B cell (primary cell): ENCODE data around the gene CGRRF1. TPM values are rescaled to one million over a fixed set of nuclear protein-coding genes. Genes with fewer than 3 reads are reported as not detected.

Source experiments
- ATAC-seq: fragments of 200-7000 bp; cut with Tn5 transposase; one replicate; pipeline ENCODE4 v1.10.0; 2021; ENCODE audit warnings: low read depth, mild to moderate bottlenecking, moderate number of reproducible peaks, moderate library complexity
- CTCF ChIA-PET: fragments of 350-600 bp; sonication (Branson Sonifier 250); formaldehyde crosslinking; loops from one replicate; lab custom pipeline; 2021; ENCODE audit warnings: antibody characterized with exemption, inconsistent platforms; lab: Charles Lee
- POLR2A ChIA-PET: fragments of 350-600 bp; sonication (Branson Sonifier 250); formaldehyde crosslinking; loops from one replicate; lab custom pipeline; 2021; ENCODE audit warnings: antibody characterized with exemption; lab: Charles Lee
- DNase-seq: peaks from one replicate; pipeline ENCODE4 v3.0.0; 2013
- H2AFZ ChIP-seq: 2 replicates; pipeline ENCODE4 v1.6.1; 2012; ENCODE audit warnings: mild to moderate bottlenecking, low read depth, low read length; ENCODE audit not compliant: insufficient read depth, poor library complexity, severe bottlenecking
- H3K27ac ChIP-seq, 2 donors: 1 replicate in 1 of 2; 2 replicates in 1 of 2; pipeline ENCODE4 v1.5.1; 2012 to 2013; ENCODE audit warnings: low read length in 2 of 2, mild to moderate bottlenecking in 2 of 2, moderate library complexity in 1 of 2
- H3K27me3 ChIP-seq, 4 experiments: fragments of 200-600 bp in 1 of 4; sonication (generic) in 1 of 4; replicated peaks in 1 of 4; 1 replicate in 2 of 4; 2 replicates in 2 of 4; pipeline versions ENCODE4 v1.6.1 to v1.7.0; 2013 to 2016; ENCODE audit warnings: low read length in 3 of 4, mild to moderate bottlenecking in 2 of 4, mixed read lengths in 1 of 4, moderate library complexity in 1 of 4; ENCODE audit not compliant: insufficient read depth in 4 of 4, control insufficient read depth in 3 of 4; ENCODE audit errors: control extremely low read depth in 1 of 4
- H3K36me3 ChIP-seq, 2 experiments: replicated peaks in 1 of 2; 1 replicate in 1 of 2; 2 replicates in 1 of 2; pipeline versions ENCODE4 v1.6.1 to v1.7.1; 2013; ENCODE audit warnings: low read length in 1 of 2; ENCODE audit not compliant: insufficient read depth in 2 of 2, control insufficient read depth in 1 of 2; ENCODE audit errors: control extremely low read depth in 1 of 2, extremely low read depth in 1 of 2
- H3K4me1 ChIP-seq, 2 donors: fragments of 200-600 bp in 1 of 2; sonication (generic) in 1 of 2; 1 replicate in 1 of 2; 2 replicates in 1 of 2; pipeline versions ENCODE4 v1.5.1 to v1.6.1; 2013 to 2017; ENCODE audit warnings: low read length in 2 of 2; ENCODE audit not compliant: control insufficient read depth in 2 of 2, insufficient read depth in 2 of 2
- H3K4me2 ChIP-seq: replicated peaks from 2 replicates; pipeline ENCODE3; 2012; ENCODE audit warnings: mild to moderate bottlenecking, low read depth, low read length; ENCODE audit not compliant: poor library complexity, severe bottlenecking
- H3K4me3 ChIP-seq, 5 experiments: fragments of 200-600 bp in 1 of 5; sonication (generic) in 1 of 5; 1 replicate in 3 of 5; 2 replicates in 2 of 5; pipeline versions ENCODE4 v1.5.1 to v1.7.0; 2011 to 2016; ENCODE audit warnings: low read length in 4 of 5, mild to moderate bottlenecking in 4 of 5, low read depth in 2 of 5, control low read depth in 1 of 5, moderate library complexity in 1 of 5; ENCODE audit not compliant: insufficient read depth in 1 of 5; ENCODE audit errors: control extremely low read depth in 1 of 5, extremely low read depth in 1 of 5
- H3K79me2 ChIP-seq: fragments of 200-600 bp; sonication (generic); one replicate; pipeline ENCODE4 v1.6.0; 2016; ENCODE audit warnings: low read length; ENCODE audit not compliant: control insufficient read depth, insufficient read depth
- H3K9ac ChIP-seq: fragments of 200-600 bp; sonication (generic); 2 replicates; pipeline ENCODE4 v1.6.1; 2017; ENCODE audit warnings: mild to moderate bottlenecking, low read length, moderate library complexity
- H3K9me3 ChIP-seq, 3 donors: one replicate each; pipeline versions ENCODE4 v1.6.1 to v1.7.1; 2013; ENCODE audit warnings: low read length in 2 of 3; ENCODE audit not compliant: control insufficient read depth in 2 of 3, insufficient read depth in 1 of 3; ENCODE audit errors: control extremely low read depth in 1 of 3
- H4K20me1 ChIP-seq: 2 replicates; pipeline ENCODE4 v1.6.0; 2012; ENCODE audit warnings: mild to moderate bottlenecking, low read length; ENCODE audit not compliant: insufficient read depth, control insufficient read depth, poor library complexity, severe bottlenecking
- H3K27ac Mint-ChIP-seq: one replicate; pipeline ENCODE4 v1.8.0; 2021; ENCODE audit warnings: mixed read lengths
- H3K27me3 Mint-ChIP-seq: one replicate; pipeline ENCODE4 v1.8.0; 2021; ENCODE audit warnings: mixed read lengths
- H3K4me1 Mint-ChIP-seq: one replicate; pipeline ENCODE4 v1.8.0; 2021; ENCODE audit warnings: mixed read lengths
- H3K4me3 Mint-ChIP-seq: one replicate; pipeline ENCODE4 v1.8.0; 2021; ENCODE audit warnings: mixed read lengths
- H3K9me3 Mint-ChIP-seq: one replicate; pipeline ENCODE4 v1.8.0; 2022; ENCODE audit warnings: mixed read lengths; ENCODE audit not compliant: insufficient read depth
- EZH2 ChIP-seq: IDR thresholded peaks from 2 replicates; pipeline ENCODE4 v1.6.1; 2012; ENCODE audit warnings: borderline replicate concordance, low read depth, mild to moderate bottlenecking, moderate library complexity, low read length; ENCODE audit not compliant: insufficient read depth, poor library complexity, severe bottlenecking
- WGBS: methylation state at CpG from one replicate; pipeline ENCODE4 v1.1.5; 2013; ENCODE audit warnings: missing lambda C conversion rate; ENCODE audit not compliant: insufficient coverage; 5-methylcytosine and 5-hydroxymethylcytosine counted together
- intact Hi-C: fragments of 100-400 bp; cut with micrococcal nuclease; formaldehyde crosslinking; loops from one replicate; pipeline ENCODE4 v1.10.0; 2022
- polyA plus RNA-seq: library from polyadenylated mRNA; depleted of rRNA; stranded (reverse); fragments of >200 nt; gene quantifications from 2 replicates; pipeline ENCODE4 v1.2.3, GENCODE V29; 2012
- total RNA-seq, 2 donors: library from RNA; stranded (reverse); fragments of 120-200 nt in 1 of 2; gene quantifications; 1 replicate in 1 of 2; 2 replicates in 1 of 2; pipeline versions ENCODE4 v1.2.3 to v1.2.4, GENCODE V29; 2013 to 2022
- TF ChIP-seq, protein P1 (sequence below): fragments of 200-600 bp; IDR thresholded peaks from one replicate; pipeline ENCODE4 v1.8.0; 2022; ENCODE audit warnings: antibody characterized with exemption, mild to moderate bottlenecking

CGRRF1 gene
- total and polyA plus RNA-seq, 2 donors (not counting 1 experiment from before 2014, with no cell fraction given), result 10.0 to 15.8 TPM

GRCh38 chr14:54467280-54467679 lies 42.4 kb upstream of the CGRRF1 start:
- H3K4me3 Mint-ChIP-seq, result no peak overlapping the region

DNA sequence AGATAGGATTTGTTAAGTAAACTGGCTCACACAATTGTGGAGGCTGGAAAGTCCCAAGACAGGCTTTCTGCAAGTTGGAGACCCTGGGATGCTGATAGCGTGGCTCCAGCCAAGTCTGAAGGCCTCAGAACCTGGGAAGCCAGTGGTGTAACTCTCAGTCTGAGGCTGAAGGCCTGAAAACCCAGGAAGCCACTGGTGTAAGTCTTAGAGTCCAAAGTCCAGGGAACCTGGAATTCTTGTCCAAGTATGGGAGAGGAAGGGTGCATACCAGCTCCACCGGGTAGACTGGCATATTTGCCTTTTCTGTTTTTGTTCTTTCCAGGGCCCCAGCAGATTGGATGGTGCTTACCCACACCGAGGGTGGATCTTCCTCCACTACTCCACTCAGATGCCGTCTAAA lies 39.0 kb upstream of the CGRRF1 start:
- no peak overlapping the region for H3K27ac Mint-ChIP-seq
- H3K4me3 ChIP-seq, result no peak overlapping the region
- H3K9me3 Mint-ChIP-seq, result peaks cover 7% of the 10 kb centered on the region
- no peak for TF ChIP-seq EZH2
- TF ChIP-seq, protein P1, sequence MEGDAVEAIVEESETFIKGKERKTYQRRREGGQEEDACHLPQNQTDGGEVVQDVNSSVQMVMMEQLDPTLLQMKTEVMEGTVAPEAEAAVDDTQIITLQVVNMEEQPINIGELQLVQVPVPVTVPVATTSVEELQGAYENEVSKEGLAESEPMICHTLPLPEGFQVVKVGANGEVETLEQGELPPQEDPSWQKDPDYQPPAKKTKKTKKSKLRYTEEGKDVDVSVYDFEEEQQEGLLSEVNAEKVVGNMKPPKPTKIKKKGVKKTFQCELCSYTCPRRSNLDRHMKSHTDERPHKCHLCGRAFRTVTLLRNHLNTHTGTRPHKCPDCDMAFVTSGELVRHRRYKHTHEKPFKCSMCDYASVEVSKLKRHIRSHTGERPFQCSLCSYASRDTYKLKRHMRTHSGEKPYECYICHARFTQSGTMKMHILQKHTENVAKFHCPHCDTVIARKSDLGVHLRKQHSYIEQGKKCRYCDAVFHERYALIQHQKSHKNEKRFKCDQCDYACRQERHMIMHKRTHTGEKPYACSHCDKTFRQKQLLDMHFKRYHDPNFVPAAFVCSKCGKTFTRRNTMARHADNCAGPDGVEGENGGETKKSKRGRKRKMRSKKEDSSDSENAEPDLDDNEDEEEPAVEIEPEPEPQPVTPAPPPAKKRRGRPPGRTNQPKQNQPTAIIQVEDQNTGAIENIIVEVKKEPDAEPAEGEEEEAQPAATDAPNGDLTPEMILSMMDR, result no peak
- POLR2A ChIA-PET, result no interaction called here
- DNase-seq, result no peak
- CTCF ChIA-PET, result no interaction called here
- H3K9ac ChIP-seq, result no peak overlapping the region
- peaks cover 0 to 10% (median 0%) of the 10 kb centered on the region in 3 donors for H3K9me3 ChIP-seq
- intact Hi-C loops, result no loop called here
- no peaks in the 10 kb centered on the region for H4K20me1 ChIP-seq
- peaks cover 0 to 10% of the 10 kb centered on the region in 2 experiments for H3K36me3 ChIP-seq
- H2AFZ ChIP-seq, result no peak overlapping the region
- H3K4me3 Mint-ChIP-seq, result no peak overlapping the region
- no peak overlapping the region for H3K4me2 ChIP-seq
- H3K27ac ChIP-seq, result no peak overlapping the region
- H3K4me1 ChIP-seq, result no peaks in the 10 kb centered on the region
- no peaks in the 10 kb centered on the region for H3K27me3 ChIP-seq
- no peak for ATAC-seq
- no peaks in the 10 kb centered on the region for H3K27me3 Mint-ChIP-seq
- H3K4me1 Mint-ChIP-seq, result peaks cover 2% of the 10 kb centered on the region
- 100% methylated on average over 1 of the region's 4 CpGs for WGBS
- H3K79me2 ChIP-seq, result no peaks in the 10 kb centered on the region

More at GRCh38 chr14:54467280-54467679, 42.4 kb upstream of the CGRRF1 start:
- Histone ChIP-seq H3K79me2 (no peaks in the 10 kb centered on the region), H3K27me3 (no peaks in the 10 kb centered on the region), H3K4me3 (no peak overlapping the region), H4K20me1 (no peaks in the 10 kb centered on the region), H2AFZ (no peak overlapping the region), H3K4me2 (no peak overlapping the region), H3K9me3 (peaks cover 0 to 10% (median 0%) of the 10 kb centered on the region in 3 donors), H3K4me1 (no peaks in the 10 kb centered on the region), H3K9ac (no peak overlapping the region), H3K27ac (no peak overlapping the region), H3K36me3 (no peaks in the 10 kb centered on the region)
- Mint-ChIP-seq H3K9me3 (peaks cover 7% of the 10 kb centered on the region), H3K4me1 (no peaks in the 10 kb centered on the region), H3K27ac (no peak overlapping the region), H3K27me3 (peaks cover 4% of the 10 kb centered on the region)
- ATAC-seq, result no peak
- TF ChIP-seq, protein P1, result no peak
- no peak for TF ChIP-seq EZH2
- intact Hi-C loops, result no loop called here
- ChIA-PET CTCF (no interaction called here), POLR2A (no interaction called here)
- no peak for DNase-seq
